ENCODE measurements around the gene MIOS. TPM values are rescaled to one million over a fixed set of nuclear protein-coding genes. Genes with fewer than 3 reads are reported as not detected.

Gene MIOS
- total RNA-seq, 1 donor from 2014 or later, result 64.9 TPM

GRCh38 chr7:7596176-7596575 lies 29.5 kb downstream of the MIOS start:
- DNase-seq (ENCODE audit: low read depth), result no peak
- TF ChIP-seq CTCF (conservative IDR thresholded peaks at IDR 0.05; ENCODE audit: low read depth, low read length), result no peak
- H3K4me3 ChIP-seq (ENCODE audit: low read depth, low read length), result no peak overlapping the region

GRCh38 chr7:7607010-7607409 lies 40.3 kb downstream of the MIOS start:
- DNase-seq (ENCODE audit: low read depth), result no peak
- no peak for TF ChIP-seq CTCF (conservative IDR thresholded peaks at IDR 0.05; ENCODE audit: low read depth, low read length)
- no peak overlapping the region for H3K4me3 ChIP-seq (ENCODE audit: low read depth, low read length)

- TF ChIP-seq CTCF (conservative IDR thresholded peaks at IDR 0.05; ENCODE audit: low read depth, low read length), result no peak
- no peak for DNase-seq (ENCODE audit: low read depth)
- no peak overlapping the region for H3K4me3 ChIP-seq (ENCODE audit: low read depth, low read length)
Observed at GRCh38 chr7:7609330-7609729, 42.6 kb downstream of the MIOS start.

GRCh38 chr7:7612519-7612918 lies 45.8 kb downstream of the MIOS start:
- no peak for DNase-seq (ENCODE audit: low read depth)
- TF ChIP-seq CTCF (conservative IDR thresholded peaks at IDR 0.05; ENCODE audit: low read depth, low read length), result no peak
- H3K4me3 ChIP-seq (ENCODE audit: low read depth, low read length), result no peak overlapping the region

- no peak overlapping the region for H3K4me3 ChIP-seq (ENCODE audit: low read depth, low read length)
- no peak for DNase-seq (ENCODE audit: low read depth)
- no peak for TF ChIP-seq CTCF (conservative IDR thresholded peaks at IDR 0.05; ENCODE audit: low read depth, low read length)
Observed at GRCh38 chr7:7613210-7613609, 46.5 kb downstream of the MIOS start.

- TF ChIP-seq CTCF (conservative IDR thresholded peaks at IDR 0.05; ENCODE audit: low read depth, low read length), result no peak
- no peak for DNase-seq (ENCODE audit: low read depth)
- H3K4me3 ChIP-seq (ENCODE audit: low read depth, low read length), result no peak overlapping the region
Observed at GRCh38 chr7:7614018-7614741, 47.5 kb downstream of the MIOS start.

GRCh38 chr7:7617550-7617949 lies 50.9 kb downstream of the MIOS start:
- DNase-seq (ENCODE audit: low read depth), result no peak
- no peak for TF ChIP-seq CTCF (conservative IDR thresholded peaks at IDR 0.05; ENCODE audit: low read depth, low read length)
- no peak overlapping the region for H3K4me3 ChIP-seq (ENCODE audit: low read depth, low read length)
